GM23248 (cell line): ENCODE results near the gene RNLS. TPM values are rescaled to one million over a fixed set of nuclear protein-coding genes. Genes with fewer than 3 reads are reported as not detected.

Experiments
- DNase-seq: peaks from one replicate; pipeline ENCODE4 v3.0.0-alpha.2; 2015
- H2AFZ ChIP-seq: fragments of 200-600 bp; sonication (generic); 2 replicates; pipeline ENCODE4 v1.6.1; 2016; ENCODE audit warnings: antibody characterized with exemption
- H3F3A ChIP-seq: fragments of 200-600 bp; sonication (generic); 2 replicates; pipeline ENCODE4 v1.6.1; 2016; ENCODE audit warnings: mild to moderate bottlenecking, antibody characterized with exemption, mixed run types; ENCODE audit not compliant: insufficient read depth
- H3K27ac ChIP-seq: fragments of 200-600 bp; sonication (generic); 2 replicates; pipeline ENCODE4 v1.5.1; 2016; ENCODE audit warnings: mild to moderate bottlenecking
- H3K27me3 ChIP-seq: fragments of 200-600 bp; sonication (generic); replicated peaks from 2 replicates; pipeline ENCODE4 v1.6.1; 2016; ENCODE audit warnings: mild to moderate bottlenecking; ENCODE audit not compliant: insufficient read depth
- H3K36me3 ChIP-seq: fragments of 200-600 bp; sonication (generic); 2 replicates; pipeline ENCODE4 v1.6.1; 2016; ENCODE audit warnings: low read depth, mild to moderate bottlenecking
- H3K4me1 ChIP-seq: fragments of 200-600 bp; sonication (generic); 2 replicates; pipeline ENCODE4 v1.6.1; 2016; ENCODE audit warnings: mild to moderate bottlenecking; ENCODE audit not compliant: insufficient read depth
- H3K4me2 ChIP-seq: fragments of 200-600 bp; sonication (generic); one replicate; pipeline ENCODE4 v1.6.1; 2016; ENCODE audit warnings: mild to moderate bottlenecking; ENCODE audit not compliant: unreplicated experiment
- H3K4me3 ChIP-seq: fragments of 200-600 bp; sonication (generic); 2 replicates; pipeline ENCODE4 v1.5.1; 2016; ENCODE audit warnings: mild to moderate bottlenecking
- H3K79me2 ChIP-seq: fragments of 200-600 bp; sonication (generic); 2 replicates; pipeline ENCODE4 v1.6.1; 2016; ENCODE audit warnings: mild to moderate bottlenecking; ENCODE audit not compliant: insufficient read depth
- H3K9ac ChIP-seq: fragments of 200-600 bp; sonication (generic); 2 replicates; pipeline ENCODE4 v1.6.1; 2016; ENCODE audit warnings: mild to moderate bottlenecking
- H3K9me2 ChIP-seq: fragments of 200-600 bp; sonication (generic); 2 replicates; pipeline ENCODE4 v1.6.1; 2016; ENCODE audit warnings: mixed run types, mild to moderate bottlenecking, moderate library complexity; ENCODE audit not compliant: insufficient read depth
- H3K9me3 ChIP-seq: fragments of 200-600 bp; sonication (generic); one replicate; pipeline ENCODE4 v1.6.1; 2017; ENCODE audit warnings: low read depth
- H4K20me1 ChIP-seq: fragments of 200-600 bp; sonication (generic); 2 replicates; pipeline ENCODE4 v1.6.0; 2016; ENCODE audit not compliant: insufficient read depth
- EZH2 ChIP-seq: fragments of 200-600 bp; sonication (generic); IDR thresholded peaks from 2 replicates; pipeline ENCODE4 v1.6.1; 2018; ENCODE audit warnings: antibody characterized with exemption, mild to moderate bottlenecking; ENCODE audit not compliant: insufficient read depth, poor library complexity, severe bottlenecking
- EZH2phosphoT487 ChIP-seq: fragments of 200-600 bp; sonication (generic); IDR thresholded peaks from 2 replicates; pipeline ENCODE4 v1.6.1; 2018; ENCODE audit warnings: antibody characterized with exemption, moderate library complexity, mild to moderate bottlenecking, low read depth; ENCODE audit not compliant: insufficient read depth
- WGBS, 2 experiments: methylation state at CpG; one replicate each; pipeline ENCODE4 v1.1.6; 2015 to 2017; ENCODE audit warnings: low lambda C conversion rate in 2 of 2, low coverage in 1 of 2; ENCODE audit errors: missing lambda C conversion rate in 2 of 2; 5-methylcytosine and 5-hydroxymethylcytosine counted together
- in situ Hi-C: fragments of 300-500 bp; cut with MboI; formaldehyde crosslinking; loops from 2 replicates; pipeline ENCODE4 v1.15.0; 2020
- polyA plus RNA-seq: library from polyadenylated mRNA; unstranded; fragments of >200 nt; fragmentation: Nextera tagmentation; extraction: Ambion mirVana; gene quantifications from 2 replicates; pipeline ENCODE4 v1.2.1, GENCODE V29; 2016
- total RNA-seq: library from RNA; depleted of rRNA; stranded (reverse); fragments of >200 nt; shearing (Covaris generic); gene quantifications from 2 replicates; pipeline ENCODE4 v1.2.3, GENCODE V29; 2014

Gene RNLS
- total and polyA plus RNA-seq, 2 experiments from 2014 or later, result 11.5 to 23.1 TPM

- H3K79me2 ChIP-seq, result no peaks in the 10 kb centered on the region
- peak overlapping the region; percentile 9; the same call in 1 of the 2 replicates for H3K4me3 ChIP-seq
- no peaks in the 10 kb centered on the region; the same call in 1 of the 2 replicates for H3K9me2 ChIP-seq
- H3F3A ChIP-seq, result peaks cover 30% of the 10 kb centered on the region
- no peaks in the 10 kb centered on the region for H4K20me1 ChIP-seq
- H3K27me3 ChIP-seq, result no peaks in the 10 kb centered on the region
- TF ChIP-seq EZH2phosphoT487 (no peak), EZH2 (no peak)
- peak overlapping the region; percentile 31 for H3K9ac ChIP-seq
- no peaks in the 10 kb centered on the region for H3K9me3 ChIP-seq
- 84 to 93% methylated on average over 5 of the region's 5 CpGs for WGBS, 2 experiments
- no peaks in the 10 kb centered on the region for H3K36me3 ChIP-seq
- H3K4me1 ChIP-seq, result peaks cover 28% of the 10 kb centered on the region
- DNase-seq, result peak; percentile 50
- H3K27ac ChIP-seq, result peak overlapping the region; percentile 72
- in situ Hi-C loops, result no loop called here
- peak overlapping the region; percentile 48 for H3K4me2 ChIP-seq
- H2AFZ ChIP-seq, result peak overlapping the region; percentile 15; the same call in 1 of the 2 replicates
Measured at GRCh38 chr10:88271761-88272543, 311.2 kb downstream of the RNLS start.

DNA sequence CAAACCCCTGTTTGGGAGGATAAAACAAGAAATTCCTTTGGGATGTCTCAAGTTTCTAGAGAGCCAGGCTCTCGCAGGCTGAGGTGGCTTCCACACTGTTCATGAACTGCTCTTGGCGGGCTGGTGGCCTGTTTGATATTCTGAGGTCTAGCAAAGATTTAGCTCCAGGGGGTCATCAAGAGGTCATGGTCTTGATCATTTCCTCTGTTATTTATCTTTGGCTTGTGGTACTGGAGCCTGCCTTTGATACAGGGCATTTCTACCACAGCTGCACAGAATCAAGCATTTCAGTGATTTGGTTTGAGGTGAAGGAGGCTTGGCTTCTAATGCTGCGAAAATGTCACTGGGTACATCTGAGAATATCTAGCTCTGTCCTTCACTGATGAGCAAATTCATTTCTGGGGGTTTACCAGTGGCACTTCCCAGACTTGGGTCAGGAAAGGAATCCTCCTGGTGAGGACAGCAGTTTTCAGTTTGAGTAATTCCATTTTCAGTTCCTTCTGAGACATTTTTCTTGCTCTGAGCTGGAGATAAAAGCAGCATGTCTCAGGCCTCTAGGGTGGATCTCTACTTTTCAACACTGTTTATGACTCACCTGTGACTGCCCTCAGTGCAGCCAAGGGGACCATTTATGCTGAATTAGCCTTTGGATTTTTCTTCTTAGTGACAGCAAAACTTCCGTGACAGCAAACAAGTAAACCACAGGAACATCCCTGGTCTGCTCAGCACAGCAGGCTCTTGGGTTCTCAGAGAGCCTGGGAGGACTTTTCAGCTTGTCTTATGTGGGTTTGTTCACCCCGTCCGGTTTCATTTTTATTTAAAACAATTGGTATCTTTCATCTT lies 312.0 kb downstream of the RNLS start:
- TF ChIP-seq EZH2, result no peak
- TF ChIP-seq EZH2phosphoT487, result no peak
- H3K9ac ChIP-seq, result peak overlapping the region; percentile 31
- peaks cover 36% of the 10 kb centered on the region for H3K4me1 ChIP-seq
- peak overlapping the region; percentile 48 for H3K4me2 ChIP-seq
- peak overlapping the region; percentile 72 for H3K27ac ChIP-seq
- no peaks in the 10 kb centered on the region for H3K36me3 ChIP-seq
- peak; percentile 85 for DNase-seq
- WGBS, 2 experiments, result 28 to 32% methylated on average over 6 of the region's 6 CpGs
- no peaks in the 10 kb centered on the region for H4K20me1 ChIP-seq
- no peaks in the 10 kb centered on the region for H3K9me3 ChIP-seq
- H2AFZ ChIP-seq, result peak overlapping the region; percentile 15; the same call in 1 of the 2 replicates
- peak overlapping the region; percentile 9 for H3K4me3 ChIP-seq
- in situ Hi-C loops, result no loop called here
- H3K79me2 ChIP-seq, result no peaks in the 10 kb centered on the region
- no peaks in the 10 kb centered on the region for H3K27me3 ChIP-seq
- no peaks in the 10 kb centered on the region; the same call in 1 of the 2 replicates for H3K9me2 ChIP-seq
- peaks cover 38% of the 10 kb centered on the region for H3F3A ChIP-seq

DNA sequence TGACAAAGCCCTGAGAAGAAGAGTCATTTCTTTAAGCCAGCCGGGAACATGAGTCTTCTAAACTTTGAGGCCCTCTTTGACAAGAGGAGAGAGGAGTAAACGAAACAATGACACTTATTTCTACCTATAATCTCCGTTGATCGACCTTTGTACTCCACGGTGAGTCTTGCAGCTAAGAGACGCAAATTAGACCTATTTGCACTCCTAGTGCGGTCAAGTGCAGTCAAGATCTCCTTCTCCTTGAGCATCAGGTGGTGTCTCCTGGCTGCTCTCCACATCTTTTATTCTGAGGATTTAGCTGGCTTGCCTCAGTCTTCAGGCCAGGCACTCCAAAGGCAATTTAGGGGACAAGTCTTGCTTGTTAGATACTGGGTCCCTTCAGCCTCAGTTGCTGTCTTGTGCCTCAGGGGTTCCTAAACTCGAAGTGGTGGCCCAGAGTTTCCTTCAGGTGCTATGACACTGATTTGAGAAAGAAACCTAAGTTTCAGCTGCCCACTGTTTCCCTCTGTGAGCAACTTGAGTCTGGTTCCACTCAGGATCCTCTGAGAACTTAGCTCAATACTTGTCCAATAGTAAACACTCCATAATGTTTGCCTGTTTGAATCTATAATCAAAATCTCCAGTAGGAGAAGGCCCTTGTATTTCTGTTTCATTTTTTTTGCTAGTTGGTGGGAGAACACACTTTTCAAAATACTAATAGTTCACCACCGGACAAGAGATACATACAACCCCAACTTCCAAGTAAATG lies 312.9 kb downstream of the RNLS start:
- no peaks in the 10 kb centered on the region for H3K36me3 ChIP-seq
- in situ Hi-C loops, result no loop called here
- no peaks in the 10 kb centered on the region for H3K9me3 ChIP-seq
- no peak for TF ChIP-seq EZH2phosphoT487
- TF ChIP-seq EZH2, result no peak
- H3F3A ChIP-seq, result peaks cover 44% of the 10 kb centered on the region
- peak overlapping the region; percentile 9; the same call in 1 of the 2 replicates for H3K4me3 ChIP-seq
- DNase-seq, result peak; percentile 2
- peaks cover 41% of the 10 kb centered on the region for H3K4me1 ChIP-seq
- no peaks in the 10 kb centered on the region; the same call in 1 of the 2 replicates for H3K9me2 ChIP-seq
- H4K20me1 ChIP-seq, result no peaks in the 10 kb centered on the region
- H3K4me2 ChIP-seq, result peak overlapping the region; percentile 48
- WGBS, 2 experiments, result 97 to 98% methylated on average over 9 of the region's 9 CpGs
- H2AFZ ChIP-seq, result 0 out of 2 replicates have a peak overlapping the region, but pooled peaks have one; percentile 15
- H3K27ac ChIP-seq, result peak overlapping the region; percentile 72
- no peak overlapping the region for H3K9ac ChIP-seq
- H3K27me3 ChIP-seq, result no peaks in the 10 kb centered on the region
- no peaks in the 10 kb centered on the region for H3K79me2 ChIP-seq
